ENCODE data around the gene EIF4E2. TPM values are rescaled to one million over a fixed set of nuclear protein-coding genes. Genes with fewer than 3 reads are reported as not detected.

The EIF4E2 gene
- total and polyA plus RNA-seq, 2 of the 13 experiments (the other 11 are each of a cell fraction or from before 2014, with no cell fraction given): 25.0 to 101 TPM

DNA sequence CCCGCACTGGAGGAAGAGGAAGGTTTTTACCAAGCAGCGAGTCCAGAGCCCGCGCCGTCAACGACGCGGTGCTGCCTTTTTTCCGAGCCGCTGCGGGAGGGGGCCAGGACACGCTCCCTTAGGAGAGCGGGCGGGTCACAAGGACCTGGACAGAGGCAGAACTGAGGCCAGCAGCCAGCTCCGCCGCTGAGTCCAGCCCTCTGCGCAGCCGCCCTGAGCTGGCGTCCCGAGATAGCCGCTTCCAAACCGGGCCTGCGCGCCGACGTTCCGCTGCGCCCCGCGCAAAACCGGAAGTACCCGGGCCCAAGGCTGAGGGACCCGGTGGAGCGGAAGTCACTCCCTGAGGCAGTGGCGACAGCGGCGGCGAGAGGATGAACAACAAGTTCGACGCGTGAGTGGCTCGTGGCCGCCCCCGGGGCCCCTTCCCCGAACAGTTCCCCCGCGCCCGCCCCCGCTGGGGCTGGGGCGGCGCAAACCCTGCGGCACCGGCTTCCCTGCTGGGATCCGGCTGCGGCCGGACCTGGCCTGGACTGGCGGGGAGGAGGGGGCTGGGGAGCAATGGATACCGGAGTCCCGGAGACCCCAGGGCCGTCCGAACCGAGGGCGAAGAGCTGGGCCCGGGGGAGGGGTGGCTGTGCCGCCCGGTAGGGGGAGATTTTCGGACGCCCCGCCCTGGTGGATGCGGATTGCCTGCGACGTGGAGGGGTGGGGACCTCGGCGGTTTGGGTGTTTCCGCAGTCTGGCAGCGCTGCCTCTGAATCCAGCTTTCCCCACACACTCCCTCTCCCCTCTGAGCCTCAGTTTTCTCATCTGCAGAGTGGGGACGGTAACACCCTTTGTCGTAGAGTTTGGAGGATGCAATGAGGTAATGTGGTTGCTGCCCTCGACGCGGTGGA is at the start of gene EIF4E2, which contains the start of gene TIGD1 (continued):
- TF ChIP-seq ZNF713 (CRISPR knock-in tag; IDR thresholded peaks at IDR 0.05) (peak; percentile 98; the same call in 1 of the 2 replicates), ZNF350 (CRISPR knock-in tag; IDR thresholded peaks at IDR 0.05; ENCODE audit: borderline replicate concordance, low read depth) (peak; percentile 99), SRF (IDR thresholded peaks at IDR 0.05; ENCODE audit: low read depth, low read length) (peak; percentile 66; the same call in 1 of the 2 replicates), ZNF549 (CRISPR knock-in tag; IDR thresholded peaks at IDR 0.05) (peak; percentile 94), SETDB1 (CRISPR knock-in tag; IDR thresholded peaks at IDR 0.05; ENCODE audit: borderline replicate concordance) (peak; percentile 96), ZNF703 (CRISPR knock-in tag; IDR thresholded peaks at IDR 0.05; ENCODE audit: borderline replicate concordance) (peak; percentile 99), ZFP37 (CRISPR knock-in tag; IDR thresholded peaks at IDR 0.05; ENCODE audit: borderline replicate concordance) (peak; percentile 99), ZNF670 (CRISPR knock-in tag; IDR thresholded peaks at IDR 0.05; ENCODE audit: borderline replicate concordance) (peak; percentile 99), ZNF775 (CRISPR knock-in tag; IDR thresholded peaks at IDR 0.05; ENCODE audit: borderline replicate concordance) (peak; percentile 96), RNF2 (conservative IDR thresholded peaks at IDR 0.05; ENCODE audit: low read depth) (peak; percentile 97), ZKSCAN5 (CRISPR knock-in tag; IDR thresholded peaks at IDR 0.05) (no peak), NCOA5 (CRISPR knock-in tag; IDR thresholded peaks at IDR 0.05) (peak; percentile 84; the same call in 1 of the 2 replicates), TRIM24 (CRISPR knock-in tag; IDR thresholded peaks at IDR 0.05) (no peak), ZFP90 (CRISPR knock-in tag; IDR thresholded peaks at IDR 0.05; ENCODE audit: borderline replicate concordance) (peak; percentile 98), GZF1 (CRISPR knock-in tag; IDR thresholded peaks at IDR 0.05) (peak; percentile 94; the same call in 1 of the 2 replicates), TEAD2 (CRISPR knock-in tag; IDR thresholded peaks at IDR 0.05) (peak; percentile 95), ONECUT2 (CRISPR knock-in tag; IDR thresholded peaks at IDR 0.05) (peak; percentile 71), HDAC6 (IDR thresholded peaks at IDR 0.05; ENCODE audit: low read depth, low read length) (no peak)
- TF ChIP-seq, protein P1, sequence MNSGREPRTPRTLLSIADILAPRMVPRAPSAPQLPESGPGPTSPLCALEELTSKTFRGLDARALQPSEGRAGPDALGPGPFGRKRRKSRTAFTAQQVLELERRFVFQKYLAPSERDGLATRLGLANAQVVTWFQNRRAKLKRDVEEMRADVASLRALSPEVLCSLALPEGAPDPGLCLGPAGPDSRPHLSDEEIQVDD (CRISPR knock-in tag; IDR thresholded peaks at IDR 0.05; ENCODE audit: borderline replicate concordance): peak; percentile 99; the same call in 1 of the 2 replicates
- TF ChIP-seq, protein P2, sequence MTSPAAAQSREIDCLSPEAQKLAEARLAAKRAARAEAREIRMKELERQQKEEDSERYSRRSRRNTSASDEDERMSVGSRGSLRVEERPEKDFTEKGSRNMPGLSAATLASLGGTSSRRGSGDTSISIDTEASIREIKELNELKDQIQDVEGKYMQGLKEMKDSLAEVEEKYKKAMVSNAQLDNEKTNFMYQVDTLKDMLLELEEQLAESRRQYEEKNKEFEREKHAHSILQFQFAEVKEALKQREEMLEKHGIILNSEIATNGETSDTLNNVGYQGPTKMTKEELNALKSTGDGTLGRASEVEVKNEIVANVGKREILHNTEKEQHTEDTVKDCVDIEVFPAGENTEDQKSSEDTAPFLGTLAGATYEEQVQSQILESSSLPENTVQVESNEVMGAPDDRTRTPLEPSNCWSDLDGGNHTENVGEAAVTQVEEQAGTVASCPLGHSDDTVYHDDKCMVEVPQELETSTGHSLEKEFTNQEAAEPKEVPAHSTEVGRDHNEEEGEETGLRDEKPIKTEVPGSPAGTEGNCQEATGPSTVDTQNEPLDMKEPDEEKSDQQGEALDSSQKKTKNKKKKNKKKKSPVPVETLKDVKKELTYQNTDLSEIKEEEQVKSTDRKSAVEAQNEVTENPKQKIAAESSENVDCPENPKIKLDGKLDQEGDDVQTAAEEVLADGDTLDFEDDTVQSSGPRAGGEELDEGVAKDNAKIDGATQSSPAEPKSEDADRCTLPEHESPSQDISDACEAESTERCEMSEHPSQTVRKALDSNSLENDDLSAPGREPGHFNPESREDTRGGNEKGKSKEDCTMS (CRISPR knock-in tag; conservative IDR thresholded peaks at IDR 0.05): no peak; the same call in 1 of the 2 replicates
- TF ChIP-seq, protein P3, sequence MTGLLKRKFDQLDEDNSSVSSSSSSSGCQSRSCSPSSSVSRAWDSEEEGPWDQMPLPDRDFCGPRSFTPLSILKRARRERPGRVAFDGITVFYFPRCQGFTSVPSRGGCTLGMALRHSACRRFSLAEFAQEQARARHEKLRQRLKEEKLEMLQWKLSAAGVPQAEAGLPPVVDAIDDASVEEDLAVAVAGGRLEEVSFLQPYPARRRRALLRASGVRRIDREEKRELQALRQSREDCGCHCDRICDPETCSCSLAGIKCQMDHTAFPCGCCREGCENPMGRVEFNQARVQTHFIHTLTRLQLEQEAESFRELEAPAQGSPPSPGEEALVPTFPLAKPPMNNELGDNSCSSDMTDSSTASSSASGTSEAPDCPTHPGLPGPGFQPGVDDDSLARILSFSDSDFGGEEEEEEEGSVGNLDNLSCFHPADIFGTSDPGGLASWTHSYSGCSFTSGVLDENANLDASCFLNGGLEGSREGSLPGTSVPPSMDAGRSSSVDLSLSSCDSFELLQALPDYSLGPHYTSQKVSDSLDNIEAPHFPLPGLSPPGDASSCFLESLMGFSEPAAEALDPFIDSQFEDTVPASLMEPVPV (CRISPR knock-in tag; IDR thresholded peaks at IDR 0.05): peak; percentile 100
- TF ChIP-seq, protein P4, sequence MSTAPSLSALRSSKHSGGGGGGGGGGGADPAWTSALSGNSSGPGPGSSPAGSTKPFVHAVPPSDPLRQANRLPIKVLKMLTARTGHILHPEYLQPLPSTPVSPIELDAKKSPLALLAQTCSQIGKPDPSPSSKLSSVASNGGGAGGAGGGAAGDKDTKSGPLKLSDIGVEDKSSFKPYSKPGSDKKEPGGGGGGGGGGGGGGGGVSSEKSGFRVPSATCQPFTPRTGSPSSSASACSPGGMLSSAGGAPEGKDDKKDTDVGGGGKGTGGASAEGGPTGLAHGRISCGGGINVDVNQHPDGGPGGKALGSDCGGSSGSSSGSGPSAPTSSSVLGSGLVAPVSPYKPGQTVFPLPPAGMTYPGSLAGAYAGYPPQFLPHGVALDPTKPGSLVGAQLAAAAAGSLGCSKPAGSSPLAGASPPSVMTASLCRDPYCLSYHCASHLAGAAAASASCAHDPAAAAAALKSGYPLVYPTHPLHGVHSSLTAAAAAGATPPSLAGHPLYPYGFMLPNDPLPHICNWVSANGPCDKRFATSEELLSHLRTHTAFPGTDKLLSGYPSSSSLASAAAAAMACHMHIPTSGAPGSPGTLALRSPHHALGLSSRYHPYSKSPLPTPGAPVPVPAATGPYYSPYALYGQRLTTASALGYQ (CRISPR knock-in tag; IDR thresholded peaks at IDR 0.05): peak; percentile 87

Measured in HepG2 (cell line).